GM18909 (cell line): ENCODE results near the gene PIP5K1B.
A peak's percentile ranks its signal among the peaks of the same experiment; 100 is the strongest.

Experiments used
- ATAC-seq: cut with Tn5 transposase; IDR thresholded peaks from one replicate; pipeline ENCODE4 v1.9.1; 2021; ENCODE audit warnings: mild to moderate bottlenecking; ENCODE audit not compliant: unreplicated experiment, poor library complexity

The PIP5K1B gene

GRCh38 chr9:68706363-68707201 lies 1.5 kb downstream of the PIP5K1B start:
- peak; percentile 35 for ATAC-seq

GRCh38 chr9:68707801-68708488 lies 2.9 kb downstream of the PIP5K1B start:
- no peak for ATAC-seq

DNA sequence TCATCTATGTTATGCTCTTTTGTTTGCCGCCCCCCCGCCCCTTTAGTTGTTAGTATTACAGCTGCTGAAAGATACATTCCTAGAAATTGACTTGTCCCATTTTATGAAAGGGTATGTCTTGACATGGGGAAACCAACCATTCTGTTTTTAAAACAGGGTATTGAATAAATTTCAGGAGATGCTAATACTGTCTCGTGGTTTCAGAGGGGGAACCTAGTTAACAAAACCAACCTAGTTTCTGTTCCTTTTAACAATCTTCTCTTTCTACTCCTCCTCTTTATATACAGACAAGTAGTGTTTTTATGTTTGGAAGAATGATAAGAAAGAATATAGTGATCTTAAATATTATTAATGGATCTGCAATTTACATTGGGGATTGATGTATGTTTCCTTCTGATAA lies 3.5 kb downstream of the PIP5K1B start:
- no peak for ATAC-seq

GRCh38 chr9:68709291-68710110 lies 4.5 kb downstream of the PIP5K1B start:
- ATAC-seq: no peak

DNA sequence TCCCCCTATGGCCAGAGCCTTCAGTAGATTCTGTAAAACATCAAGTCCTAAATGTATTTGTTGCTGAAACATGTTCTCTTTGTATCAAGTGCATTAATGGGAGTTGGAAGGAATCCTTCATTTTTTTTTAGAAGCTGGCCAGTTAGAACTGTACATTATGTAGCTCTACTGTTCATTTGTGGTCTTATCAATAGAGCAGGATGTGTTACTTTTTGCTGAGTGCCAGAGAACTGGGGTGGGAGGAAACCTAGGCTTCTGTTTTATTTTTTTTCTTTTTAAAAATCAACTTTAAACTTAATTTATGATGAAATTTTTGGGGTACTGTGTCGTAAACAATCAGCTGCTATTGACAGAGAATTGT lies 5.1 kb downstream of the PIP5K1B start:
- ATAC-seq: no peak

- no peak for ATAC-seq
Measured at GRCh38 chr9:68711281-68711680, 6.2 kb downstream of the PIP5K1B start.

- no peak for ATAC-seq
Measured at GRCh38 chr9:68711932-68712331, 6.9 kb downstream of the PIP5K1B start.

DNA sequence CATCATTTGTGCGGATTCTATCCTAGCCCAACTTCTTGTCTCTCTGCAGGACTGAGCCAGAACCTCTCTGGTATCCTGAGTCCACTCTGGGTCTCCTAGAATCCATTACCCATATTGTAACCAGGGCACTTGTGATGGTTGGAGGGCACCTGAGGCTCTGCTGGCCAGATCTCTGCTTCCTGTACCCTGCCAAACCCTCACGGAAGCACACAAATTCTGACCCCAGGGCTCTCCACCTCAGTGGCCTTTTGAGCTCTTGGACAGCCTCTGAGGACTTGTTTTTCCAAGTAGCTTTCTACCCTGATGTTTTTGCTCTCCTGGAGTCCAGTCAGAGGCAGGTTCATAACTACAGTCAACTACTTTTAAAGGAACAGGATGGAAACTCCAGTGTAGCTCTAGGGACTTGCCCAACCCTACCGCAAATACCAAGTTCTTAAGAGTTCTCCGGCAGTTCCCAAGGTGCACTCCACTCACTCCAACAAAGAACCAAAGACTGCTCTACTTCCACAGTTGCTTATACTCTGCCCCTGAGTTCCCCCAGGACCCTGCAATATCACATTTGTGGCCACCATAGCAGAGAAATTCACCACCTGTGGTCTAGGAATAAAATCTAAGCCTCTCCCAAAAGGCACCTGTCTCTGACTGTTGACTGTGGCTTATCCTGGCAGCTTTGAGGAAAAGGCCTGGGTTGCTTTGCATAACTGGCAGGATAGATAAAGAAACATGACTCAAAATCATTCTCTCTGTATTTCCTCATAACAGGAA lies 9.6 kb downstream of the PIP5K1B start:
- no peak for ATAC-seq

DNA sequence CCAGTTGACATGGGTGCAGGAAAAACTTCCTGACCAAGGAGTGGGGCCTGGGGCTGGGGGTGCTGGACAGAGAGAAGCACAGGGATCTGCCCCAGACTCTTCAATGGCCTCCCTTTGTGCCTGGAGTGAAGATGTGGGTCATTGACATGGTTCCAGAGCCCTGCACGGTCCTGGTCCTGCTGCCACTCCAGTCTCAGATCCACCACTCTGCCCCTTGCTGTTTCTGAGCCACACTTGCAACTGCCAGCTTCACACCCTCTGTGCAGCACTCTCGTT lies 10.1 kb downstream of the PIP5K1B start:
- no peak for ATAC-seq

GRCh38 chr9:68717552-68718443 lies 12.8 kb downstream of the PIP5K1B start:
- no peak for ATAC-seq

GRCh38 chr9:68719847-68720246 lies 14.8 kb downstream of the PIP5K1B start:
- no peak for ATAC-seq

GRCh38 chr9:68720656-68721313 lies 15.7 kb downstream of the PIP5K1B start:
- no peak for ATAC-seq

GRCh38 chr9:68721666-68722330 lies 16.8 kb downstream of the PIP5K1B start:
- ATAC-seq: no peak

- ATAC-seq: no peak
Measured at GRCh38 chr9:68725070-68725469, 20.0 kb downstream of the PIP5K1B start.

GRCh38 chr9:68726489-68726888 lies 21.4 kb downstream of the PIP5K1B start:
- ATAC-seq: no peak

GRCh38 chr9:68727636-68728035 lies 22.6 kb downstream of the PIP5K1B start:
- no peak for ATAC-seq

- peak; percentile 60 for ATAC-seq
Measured at GRCh38 chr9:68728731-68729130, 23.7 kb downstream of the PIP5K1B start.

DNA sequence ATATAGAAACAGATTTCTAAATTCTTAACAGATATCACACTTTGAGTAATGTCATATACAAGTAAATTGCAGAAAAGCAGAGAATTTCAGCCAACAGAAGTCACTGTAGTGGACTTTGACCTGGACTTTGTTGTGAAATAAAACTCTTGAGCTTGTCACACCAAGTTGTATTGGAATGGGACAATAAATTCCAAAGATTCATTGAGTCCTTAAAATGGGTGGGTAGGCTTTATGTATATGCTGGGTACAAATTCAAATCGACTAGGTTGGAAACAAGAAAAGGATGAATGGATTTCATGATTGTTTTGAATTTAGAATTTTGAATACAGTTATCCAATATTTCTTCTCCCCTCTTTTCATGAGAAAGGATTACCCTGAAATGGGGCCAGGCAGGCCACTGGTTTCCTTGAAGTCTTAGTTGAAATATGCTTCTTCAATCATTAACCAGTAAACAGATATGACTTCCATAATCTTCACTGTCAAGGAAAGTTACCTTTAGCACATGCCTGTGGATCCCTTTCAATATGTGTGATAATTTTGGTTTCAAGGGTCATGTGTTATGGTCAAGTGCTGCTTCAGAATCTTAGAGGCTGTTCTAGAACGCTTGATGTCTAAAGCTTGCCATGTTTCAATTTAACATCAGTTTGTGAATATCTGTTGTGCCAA lies 25.7 kb downstream of the PIP5K1B start:
- no peak for ATAC-seq
